ENCODE results near the gene RBL1.
"Not testable (repeated sequence)": the region's sequence is repeated elsewhere in the genome, so short reads cannot be mapped to it uniquely, and the experiment has no call there.

The RBL1 gene, protein sequence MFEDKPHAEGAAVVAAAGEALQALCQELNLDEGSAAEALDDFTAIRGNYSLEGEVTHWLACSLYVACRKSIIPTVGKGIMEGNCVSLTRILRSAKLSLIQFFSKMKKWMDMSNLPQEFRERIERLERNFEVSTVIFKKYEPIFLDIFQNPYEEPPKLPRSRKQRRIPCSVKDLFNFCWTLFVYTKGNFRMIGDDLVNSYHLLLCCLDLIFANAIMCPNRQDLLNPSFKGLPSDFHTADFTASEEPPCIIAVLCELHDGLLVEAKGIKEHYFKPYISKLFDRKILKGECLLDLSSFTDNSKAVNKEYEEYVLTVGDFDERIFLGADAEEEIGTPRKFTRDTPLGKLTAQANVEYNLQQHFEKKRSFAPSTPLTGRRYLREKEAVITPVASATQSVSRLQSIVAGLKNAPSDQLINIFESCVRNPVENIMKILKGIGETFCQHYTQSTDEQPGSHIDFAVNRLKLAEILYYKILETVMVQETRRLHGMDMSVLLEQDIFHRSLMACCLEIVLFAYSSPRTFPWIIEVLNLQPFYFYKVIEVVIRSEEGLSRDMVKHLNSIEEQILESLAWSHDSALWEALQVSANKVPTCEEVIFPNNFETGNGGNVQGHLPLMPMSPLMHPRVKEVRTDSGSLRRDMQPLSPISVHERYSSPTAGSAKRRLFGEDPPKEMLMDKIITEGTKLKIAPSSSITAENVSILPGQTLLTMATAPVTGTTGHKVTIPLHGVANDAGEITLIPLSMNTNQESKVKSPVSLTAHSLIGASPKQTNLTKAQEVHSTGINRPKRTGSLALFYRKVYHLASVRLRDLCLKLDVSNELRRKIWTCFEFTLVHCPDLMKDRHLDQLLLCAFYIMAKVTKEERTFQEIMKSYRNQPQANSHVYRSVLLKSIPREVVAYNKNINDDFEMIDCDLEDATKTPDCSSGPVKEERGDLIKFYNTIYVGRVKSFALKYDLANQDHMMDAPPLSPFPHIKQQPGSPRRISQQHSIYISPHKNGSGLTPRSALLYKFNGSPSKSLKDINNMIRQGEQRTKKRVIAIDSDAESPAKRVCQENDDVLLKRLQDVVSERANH

DNA sequence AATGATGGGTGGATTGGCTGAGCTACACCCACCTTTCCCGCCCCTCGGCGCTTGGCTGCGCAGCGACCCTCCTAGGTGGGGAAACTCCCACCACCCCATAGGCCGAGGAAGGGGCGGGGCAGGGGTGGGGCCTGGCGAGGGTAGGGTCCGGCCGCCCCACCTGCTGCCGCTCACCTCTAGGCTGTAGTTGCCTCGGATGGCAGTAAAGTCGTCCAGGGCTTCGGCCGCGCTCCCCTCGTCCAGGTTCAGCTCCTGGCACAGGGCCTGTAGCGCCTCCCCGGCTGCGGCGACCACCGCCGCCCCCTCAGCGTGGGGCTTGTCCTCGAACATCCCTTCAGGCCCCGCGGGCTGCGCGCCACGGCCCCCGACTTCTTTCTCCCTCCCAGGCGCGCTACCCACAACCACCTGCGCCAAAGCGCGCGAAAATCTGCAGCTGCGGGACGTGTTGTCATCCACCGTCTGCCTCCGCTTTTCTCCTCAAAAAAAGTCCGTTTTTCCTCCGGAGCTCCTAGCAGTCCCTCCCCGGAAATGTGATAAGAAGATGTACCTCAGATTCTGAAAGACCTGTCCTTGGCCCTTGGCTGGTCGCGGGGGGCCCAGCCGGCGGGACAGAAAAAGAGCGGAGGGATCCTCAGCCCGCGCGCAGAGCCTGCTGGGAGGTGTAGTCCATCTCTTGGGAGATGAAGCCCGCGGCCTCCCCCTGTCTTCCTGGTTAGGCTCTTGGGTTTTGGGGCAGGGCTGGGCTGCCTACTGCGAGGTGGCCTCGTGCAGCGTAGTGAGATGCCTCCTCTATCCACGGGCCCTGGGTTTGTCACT is at the start of gene RBL1:
RBL1 (minus strand) TSS at position 399 of the 816 bp plus-strand sequence; CDS start at position 330, 69 bp downstream.
- peak; percentile 79 to 94 for DNase-seq

DNA sequence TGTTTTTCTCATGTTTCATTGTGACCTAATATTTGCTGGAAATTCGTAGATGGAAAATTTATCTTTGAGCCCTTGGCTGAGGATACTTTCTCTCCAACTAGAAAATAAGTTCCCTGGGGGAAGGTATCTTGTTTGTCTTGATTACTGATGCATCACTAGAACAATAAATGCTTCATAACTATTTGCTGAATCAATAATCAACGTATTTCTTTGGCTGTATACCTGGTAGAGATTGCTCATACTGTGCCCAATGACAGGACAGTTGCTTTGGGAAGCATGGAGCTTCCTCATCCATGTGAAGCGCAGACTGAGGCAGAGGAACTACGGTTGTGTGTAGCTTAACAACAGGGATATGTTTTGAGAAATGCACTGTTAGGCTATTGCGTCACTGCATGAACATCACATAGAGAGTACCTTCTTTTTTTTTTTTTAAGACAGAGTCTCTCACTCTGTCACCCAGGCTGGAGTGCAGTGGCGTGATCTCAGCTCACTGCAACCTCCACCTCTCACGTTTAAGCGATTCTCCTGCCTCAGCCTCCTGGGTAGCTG is 49.1 kb upstream of the RBL1 start:
- no peak for DNase-seq

DNA sequence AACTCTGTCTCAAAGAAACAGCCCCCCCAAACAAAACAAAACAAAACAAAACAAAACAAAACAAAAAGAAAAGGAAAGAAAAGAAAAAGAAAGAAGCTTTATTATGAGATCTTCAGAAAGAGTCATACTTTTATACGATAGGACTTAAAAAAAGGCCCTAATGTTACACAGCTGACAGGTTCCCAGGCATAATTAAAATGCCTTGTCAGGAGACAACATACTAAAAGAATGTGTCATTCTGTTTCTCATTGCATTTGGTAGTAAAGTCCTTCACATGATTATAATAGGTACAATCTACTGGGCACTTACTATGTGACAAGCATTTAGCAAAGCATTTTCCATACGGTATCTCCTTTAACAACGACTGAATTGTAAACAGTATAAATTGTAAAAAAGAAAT is 46.9 kb upstream of the RBL1 start:
- DNase-seq = no peak

DNA sequence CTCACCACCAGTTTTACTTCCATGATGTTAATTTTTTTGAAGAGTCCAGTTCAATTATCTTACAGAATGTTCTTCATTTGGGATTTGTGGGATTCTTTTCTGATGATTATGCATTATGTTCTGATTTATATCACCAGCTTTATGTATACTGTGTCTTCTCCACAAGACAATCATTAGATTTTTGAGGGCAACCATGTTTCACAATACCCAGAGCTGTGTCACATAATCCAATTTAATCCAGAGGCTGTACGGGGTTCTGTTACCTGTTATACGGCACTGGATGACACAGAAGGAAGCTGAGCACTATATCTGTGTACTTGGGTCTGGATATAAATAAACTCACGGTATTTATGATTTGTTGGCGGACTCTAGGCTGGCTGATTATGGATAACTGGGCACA is 41.8 kb upstream of the RBL1 start:
- DNase-seq = no peak

DNA sequence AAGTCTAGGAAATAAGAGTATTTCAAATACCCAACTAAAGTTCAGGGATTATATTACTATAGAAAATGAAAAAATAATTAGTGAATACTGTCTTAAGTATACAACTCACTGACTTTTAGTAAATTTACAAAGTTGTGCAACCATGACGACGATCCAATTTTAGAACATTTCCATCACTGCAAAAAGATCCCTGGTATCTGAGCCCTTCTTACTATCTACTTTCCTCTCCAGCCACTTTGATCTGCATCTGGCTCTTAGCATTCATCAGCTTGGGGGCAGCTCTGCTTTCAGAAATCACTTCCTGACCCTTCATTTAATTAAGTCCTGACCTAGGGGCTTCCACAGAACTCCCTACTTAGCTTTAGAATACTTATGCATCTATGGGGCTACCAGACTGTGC is 38.2 kb upstream of the RBL1 start:
- no peak for DNase-seq

DNA sequence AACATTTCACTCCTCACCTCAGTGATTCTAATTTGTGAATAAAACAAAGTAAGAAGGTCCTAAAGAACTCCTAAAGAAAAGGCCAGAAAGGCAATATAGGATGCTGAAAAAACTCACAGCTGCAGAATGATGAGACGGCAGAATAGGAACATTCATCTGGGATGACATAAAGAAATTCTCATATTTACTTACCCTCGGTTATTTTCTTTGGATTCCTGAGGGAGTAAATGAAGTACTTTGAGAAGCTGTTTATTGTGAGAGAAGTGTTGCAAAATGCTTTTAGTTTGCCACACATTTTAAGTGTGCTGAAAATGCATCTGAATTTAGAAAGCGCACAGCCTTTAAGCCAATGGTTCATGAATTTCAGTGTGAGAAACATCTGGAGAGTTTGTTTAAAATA is 35.7 kb upstream of the RBL1 start:
- no peak for DNase-seq

DNA sequence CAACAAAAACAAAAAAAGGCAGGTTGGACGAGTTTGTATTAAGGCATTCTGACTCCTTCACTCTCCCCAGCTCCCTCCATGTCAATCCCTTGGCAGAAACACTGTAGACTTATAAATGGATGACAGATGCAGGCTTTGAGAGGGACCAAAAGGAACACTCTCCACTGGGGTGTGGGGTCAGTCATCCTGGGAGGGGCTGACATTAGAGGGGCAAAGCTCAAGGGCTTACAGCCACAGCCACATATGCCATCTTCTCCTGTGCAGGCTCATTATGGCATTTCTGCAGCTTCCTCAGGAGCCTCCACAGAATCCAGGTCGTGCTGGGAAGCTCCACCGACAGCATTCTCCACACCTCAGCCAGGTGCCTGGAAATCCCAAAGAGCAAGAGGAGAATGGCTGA is 33.0 kb upstream of the RBL1 start:
- no peak for DNase-seq

DNA sequence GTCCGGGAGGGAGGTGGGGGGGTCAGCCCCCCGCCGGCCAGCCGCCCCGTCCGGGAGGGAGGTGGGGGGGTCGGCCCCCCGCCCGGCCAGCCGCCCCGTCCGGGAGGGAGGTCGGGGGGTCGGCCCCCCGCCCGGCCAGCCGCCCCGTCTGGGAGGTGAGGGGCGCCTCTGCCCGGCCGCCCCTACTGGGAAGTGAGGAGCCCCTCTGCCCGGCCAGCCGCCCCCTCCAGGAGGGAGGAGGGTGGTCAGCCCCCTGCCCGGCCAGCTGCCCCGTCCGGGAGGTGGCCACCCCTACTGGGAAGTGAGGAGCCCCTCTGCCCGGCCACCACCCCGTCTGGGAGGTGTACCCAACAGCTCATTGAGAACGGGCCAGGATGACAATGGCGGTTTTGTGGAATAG is 30.5 kb upstream of the RBL1 start:
- not testable (repeated sequence) for DNase-seq

DNA sequence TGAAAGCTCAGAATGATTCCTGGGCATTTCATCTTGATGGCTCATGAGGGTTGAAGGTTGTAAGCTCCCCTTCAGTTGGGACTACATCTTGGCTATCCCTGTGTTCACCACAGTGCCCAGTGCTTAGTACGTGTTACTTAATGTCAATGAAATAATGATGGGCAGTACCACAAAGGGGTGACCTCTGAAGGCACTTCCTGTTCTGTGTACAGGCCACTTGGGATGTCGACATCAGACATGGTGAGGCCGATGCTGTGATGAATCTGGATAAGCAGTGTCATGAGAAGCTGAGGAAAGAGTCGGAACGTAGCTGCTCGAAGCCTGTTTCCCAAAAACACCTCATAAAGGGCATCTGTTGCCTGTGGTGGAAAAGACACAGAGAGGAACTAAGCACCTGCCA is 27.6 kb upstream of the RBL1 start:
- DNase-seq = no peak

DNA sequence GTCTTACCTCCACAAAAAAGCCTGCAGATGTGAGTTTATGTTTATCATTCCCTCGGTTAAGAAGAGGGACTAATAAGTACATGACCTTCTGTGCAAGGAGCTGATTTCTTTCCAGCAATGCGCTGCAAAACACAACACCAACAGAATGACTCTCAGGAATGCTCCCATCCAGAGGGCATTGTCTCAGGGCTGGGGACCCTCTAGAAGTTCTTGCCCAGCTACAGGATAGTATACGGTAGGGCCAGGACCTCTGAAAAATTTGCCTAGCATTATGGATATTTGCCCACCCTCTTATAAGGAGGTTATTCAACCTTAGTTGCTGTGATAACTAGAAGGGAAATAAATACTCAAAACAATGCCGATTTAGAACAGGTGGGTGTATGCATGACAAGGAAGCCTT is 24.7 kb upstream of the RBL1 start:
- DNase-seq = no peak

DNA sequence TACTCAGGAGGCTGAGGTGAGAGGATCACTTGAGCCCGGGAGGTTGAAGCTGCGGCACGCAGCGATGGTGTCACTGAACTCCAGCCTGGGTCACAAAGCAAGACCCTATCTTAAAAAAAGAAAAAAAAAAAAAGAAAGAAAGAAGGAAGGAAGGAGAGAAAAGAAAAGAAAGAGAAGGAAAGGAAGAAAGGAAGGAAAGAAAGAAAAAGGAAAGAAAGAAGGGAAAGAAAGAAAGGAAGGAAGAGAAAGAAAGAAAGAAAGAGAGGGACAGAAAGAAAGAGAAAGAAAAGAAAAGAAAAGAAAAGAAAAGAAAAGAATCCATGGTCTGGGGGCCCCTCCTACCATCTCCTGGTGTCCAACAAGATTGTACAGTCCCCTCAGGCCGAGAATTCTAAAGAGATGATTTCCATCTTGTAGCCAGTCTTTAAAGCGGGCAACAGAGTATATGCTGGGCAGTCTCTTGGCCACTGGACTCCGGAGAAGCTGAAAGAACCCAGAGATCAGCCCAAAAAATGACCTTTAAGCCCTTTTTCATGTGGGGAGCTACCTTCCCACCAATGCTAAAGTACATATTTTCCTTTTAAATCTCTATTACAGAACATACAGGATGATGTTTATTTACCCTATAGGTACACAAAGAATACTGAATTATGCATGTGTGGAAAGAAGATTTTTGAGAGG is 23.7 kb upstream of the RBL1 start:
- no peak for DNase-seq

DNA sequence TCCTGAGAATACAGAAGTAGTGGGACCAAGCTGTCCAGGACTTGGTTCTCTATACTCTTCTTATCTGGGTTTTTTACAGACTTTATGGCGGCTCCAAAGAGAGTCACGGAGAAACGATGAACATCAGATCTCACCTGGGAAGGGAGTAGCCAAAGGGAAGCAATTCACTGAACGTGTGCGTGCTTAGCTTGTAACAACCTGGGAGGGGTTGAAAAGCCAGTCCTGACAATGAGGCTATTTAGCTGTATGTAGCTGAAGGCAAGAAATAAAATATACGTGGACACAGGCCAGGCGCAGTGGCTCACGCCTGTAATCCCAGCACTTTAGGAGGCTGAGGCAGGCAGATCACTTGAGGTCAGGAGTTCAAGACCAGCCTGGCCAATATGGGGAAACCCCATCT is 18.2 kb upstream of the RBL1 start:
- DNase-seq = no peak

DNA sequence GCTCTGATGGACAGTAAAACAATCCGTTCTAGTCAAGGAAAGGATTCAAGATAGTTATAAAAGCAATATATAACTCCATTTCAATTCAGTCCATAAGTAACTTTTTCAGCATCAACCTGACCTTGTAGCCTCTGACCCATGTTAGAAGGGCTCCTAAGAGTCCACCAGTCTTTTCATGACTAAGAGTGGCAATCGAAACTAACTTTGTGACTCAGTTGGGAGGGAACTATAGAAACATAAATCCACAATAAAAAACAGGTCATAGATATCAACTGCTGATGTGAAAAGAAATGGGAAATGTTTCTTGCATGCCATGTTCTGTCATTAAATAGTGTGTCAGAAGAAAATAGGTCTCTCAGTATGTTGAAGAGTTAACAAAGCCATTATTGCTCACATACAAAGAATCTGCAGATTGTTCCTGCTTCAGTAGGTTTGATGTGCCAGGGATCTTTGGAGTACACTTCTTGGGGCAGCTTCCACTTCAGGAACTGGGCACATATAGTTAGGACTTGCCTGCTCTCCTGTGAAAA is 16.2 kb upstream of the RBL1 start:
- DNase-seq = no peak

DNA sequence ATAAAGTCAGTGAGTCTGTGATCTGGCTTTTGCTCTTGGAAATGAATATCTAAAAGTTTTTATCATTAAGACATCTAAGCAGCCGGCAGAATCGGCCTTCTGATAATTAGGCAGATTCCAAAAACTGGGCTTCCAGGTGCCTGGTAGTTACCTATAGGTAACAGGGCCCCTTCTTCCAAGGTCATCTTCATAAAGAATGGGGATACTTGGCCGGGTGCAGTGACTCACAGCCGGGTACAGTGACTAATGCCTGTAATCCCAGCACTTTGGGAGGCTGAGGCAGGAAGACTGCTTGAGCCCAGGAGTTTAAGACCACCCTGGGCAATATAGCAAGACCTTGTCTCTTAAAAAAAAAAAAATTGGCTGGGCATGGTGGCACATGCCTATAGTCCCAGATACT is 12.9 kb upstream of the RBL1 start:
- no peak for DNase-seq

DNA sequence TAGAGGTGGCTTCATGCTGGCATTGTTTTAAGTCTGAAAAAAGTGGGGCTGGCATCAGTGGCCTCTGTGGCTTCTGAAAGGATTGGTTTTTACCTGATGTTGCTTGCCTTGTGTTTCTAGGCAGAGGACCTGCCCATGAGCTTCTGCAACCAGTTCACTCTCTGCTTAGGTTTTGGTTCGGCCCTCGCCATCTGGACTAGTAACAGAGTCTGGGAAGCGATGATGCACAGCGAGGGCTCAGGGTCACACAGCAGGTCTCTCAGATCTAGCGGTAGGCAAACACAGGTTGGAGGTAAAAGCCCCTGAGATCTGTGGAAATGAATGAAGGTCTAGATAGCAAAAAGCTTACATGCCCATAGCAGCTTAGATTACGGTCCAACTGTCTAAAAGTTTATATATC is 6.8 kb upstream of the RBL1 start:
- no peak for DNase-seq

DNA sequence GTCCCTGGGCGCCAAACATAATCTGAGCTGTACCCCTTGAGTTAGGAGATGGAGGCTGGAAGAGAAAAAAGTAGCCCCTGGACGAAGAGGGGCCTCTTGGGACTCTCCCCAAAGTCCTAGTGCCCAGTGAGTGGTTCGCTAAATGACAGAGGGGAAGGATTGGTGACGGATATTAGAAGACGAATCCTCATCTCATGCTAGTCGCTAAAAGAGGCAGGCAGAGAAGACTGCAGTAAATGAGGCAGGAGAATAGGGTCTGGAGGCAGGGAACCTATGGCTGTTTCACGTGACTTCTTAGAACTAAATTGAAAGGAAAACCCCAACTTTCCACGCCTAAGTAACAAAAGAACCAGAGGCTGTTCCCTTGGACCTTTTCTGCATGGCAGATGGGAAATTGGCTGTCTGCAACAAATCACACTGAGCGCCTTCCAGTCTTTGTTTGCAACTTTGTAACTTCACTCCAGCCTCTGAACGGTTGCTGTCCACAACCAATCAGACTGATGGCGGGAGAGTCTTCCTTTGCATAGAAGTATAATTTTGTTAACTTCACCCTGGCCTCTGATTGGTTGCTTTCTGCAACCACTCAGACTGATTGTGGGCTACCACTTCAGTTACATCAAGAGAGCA is 731 bp upstream of the RBL1 start:
- DNase-seq = no peak

DNA sequence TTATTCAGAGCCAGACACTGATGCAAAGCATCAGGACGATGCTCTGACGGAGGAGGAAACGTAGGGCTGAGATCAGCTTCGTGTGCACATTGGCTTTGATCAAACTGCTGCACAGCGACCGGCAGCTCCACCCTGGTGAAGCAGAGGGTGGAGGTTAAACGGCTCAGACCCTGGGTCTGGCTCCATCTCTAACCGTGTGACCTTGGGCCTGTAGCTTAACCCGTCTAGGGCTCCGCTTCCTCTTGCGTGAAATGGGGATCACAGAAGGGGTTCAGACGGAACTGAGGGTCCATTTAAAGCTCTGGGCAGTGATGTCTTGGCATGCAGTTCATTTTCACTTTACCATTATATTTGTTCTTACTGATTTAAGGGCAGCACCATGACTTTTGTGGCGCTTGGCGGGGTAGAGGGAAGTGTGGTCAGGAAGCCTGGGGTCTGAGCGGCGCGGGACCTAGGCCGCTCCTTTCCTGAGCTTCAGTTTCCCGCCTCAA is 644 bp downstream of the RBL1 start:
- no peak for DNase-seq

DNA sequence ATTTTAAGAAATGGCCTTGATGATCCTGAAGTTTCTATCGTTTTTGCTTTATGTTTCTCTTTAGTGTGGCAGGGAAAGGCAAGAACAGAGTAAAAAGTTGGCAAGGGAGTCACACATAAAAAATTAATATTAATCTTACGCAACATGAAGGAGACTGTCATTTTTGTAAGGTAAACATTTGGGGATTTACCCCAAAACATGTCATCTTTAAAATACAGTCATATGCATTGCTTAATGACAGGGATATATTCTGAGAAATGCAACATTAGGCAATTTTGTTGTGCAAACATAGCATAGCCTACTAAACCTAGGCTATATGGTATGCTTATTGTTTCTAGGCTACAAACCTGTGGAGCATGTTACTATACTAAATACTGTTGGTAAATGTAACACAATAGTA is 5.4 kb downstream of the RBL1 start:
- DNase-seq = no peak

DNA sequence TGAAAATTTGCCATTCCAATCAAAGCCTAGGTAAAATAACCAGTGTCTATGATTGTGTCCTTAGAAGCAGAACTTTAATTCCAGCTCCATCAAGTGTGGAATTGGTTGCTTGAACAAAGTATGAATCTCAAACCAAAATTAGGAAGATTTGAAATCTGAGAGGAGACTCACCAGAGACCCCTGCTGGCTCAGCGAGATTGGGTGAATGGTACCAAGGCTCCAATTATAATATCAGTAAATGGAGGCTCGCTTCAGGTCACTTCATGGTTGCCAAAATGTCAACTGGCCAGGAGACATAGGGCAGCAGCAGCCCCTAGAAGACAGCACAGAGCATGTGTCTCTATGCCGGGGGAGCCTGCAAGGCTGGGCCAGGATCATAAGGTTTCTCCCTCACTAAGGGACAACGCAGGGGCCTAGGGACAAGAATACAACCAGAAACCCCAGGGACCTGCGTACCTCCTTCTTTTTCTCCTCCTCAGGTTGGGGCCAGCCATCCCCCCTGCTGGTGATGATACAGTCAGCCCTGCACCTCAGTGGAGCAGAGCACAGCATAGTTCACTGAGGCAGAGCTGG is 14.0 kb downstream of the RBL1 start:
- no peak for DNase-seq

DNA sequence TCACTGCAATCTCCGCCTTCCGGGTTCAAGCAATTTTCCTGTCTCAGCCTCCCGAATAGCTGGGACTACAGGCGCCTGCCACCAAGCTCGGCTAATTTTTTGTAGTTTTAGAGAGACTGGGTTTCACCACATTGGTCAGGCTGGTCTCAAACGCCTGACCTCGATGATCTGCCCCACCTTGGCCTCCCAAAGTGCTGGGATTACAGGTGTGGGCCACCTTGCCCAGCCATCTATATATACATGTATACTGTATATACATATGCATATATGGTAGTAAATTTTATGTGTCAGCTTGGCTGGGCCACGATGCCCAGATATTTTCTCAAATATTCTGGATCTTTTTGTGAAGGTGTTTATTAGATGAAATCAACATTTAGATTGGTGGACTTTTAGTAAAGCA is 18.8 kb downstream of the RBL1 start:
- DNase-seq = no peak

Measured in NCI-H187 (cell line).